ENCODE measurements around the gene LYRM4.
"Not testable (repeated sequence)": the region's sequence is repeated elsewhere in the genome, so short reads cannot be mapped to it uniquely, and the experiment has no call there.

Gene LYRM4

GRCh38 chr6:5122504-5123112 lies 138.1 kb downstream of the LYRM4 start:
- DNase-seq (ENCODE audit: low read depth in 3 of 3): no peak

- DNase-seq (ENCODE audit: low read depth in 3 of 3): no peak
Observed at GRCh38 chr6:5121956-5122355, 138.8 kb downstream of the LYRM4 start.

GRCh38 chr6:5121479-5121878 lies 139.3 kb downstream of the LYRM4 start:
- no peak for DNase-seq (ENCODE audit: low read depth in 3 of 3)

GRCh38 chr6:5120543-5120942 lies 140.2 kb downstream of the LYRM4 start:
- not testable (repeated sequence) for DNase-seq (ENCODE audit: low read depth in 3 of 3)

- DNase-seq (ENCODE audit: low read depth in 3 of 3): no peak
Observed at GRCh38 chr6:5120011-5120410, 140.7 kb downstream of the LYRM4 start.

- DNase-seq (ENCODE audit: low read depth in 3 of 3): no peak
Observed at GRCh38 chr6:5119090-5119951, 141.4 kb downstream of the LYRM4 start.

DNA sequence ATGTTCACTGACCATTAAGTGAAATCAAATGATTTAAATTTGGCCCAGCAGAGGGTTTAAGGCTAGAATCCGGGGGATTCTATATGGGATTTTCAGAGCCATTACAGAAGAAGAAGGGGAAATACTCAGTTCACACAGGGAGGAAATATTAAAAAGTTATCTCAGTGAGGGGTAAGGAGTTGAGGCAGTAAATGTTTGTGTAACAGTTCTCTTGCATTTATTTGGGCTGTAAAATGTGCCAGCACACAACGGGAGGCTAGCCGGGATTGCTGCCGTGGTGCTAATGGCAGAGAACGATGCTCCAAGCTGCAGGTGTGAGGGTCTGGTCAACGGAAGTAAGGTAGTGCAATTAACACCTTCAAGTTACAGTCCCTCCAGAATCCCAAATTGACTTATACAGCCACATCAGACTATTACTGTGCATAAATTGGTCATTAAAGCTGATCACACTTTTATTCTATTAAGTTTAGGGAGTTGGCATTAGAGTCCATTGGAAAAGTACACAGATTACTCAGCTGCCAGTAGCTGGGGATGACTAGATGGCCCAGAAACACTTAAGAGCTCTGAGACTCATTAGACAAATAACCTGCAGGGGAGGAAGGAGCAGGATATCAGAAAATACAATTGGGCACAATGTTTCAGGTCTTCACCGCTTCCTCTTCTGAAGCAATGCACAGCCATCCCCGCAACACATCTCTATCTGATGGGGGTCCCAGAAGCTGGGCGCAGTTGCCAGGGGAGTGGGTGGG lies 144.3 kb downstream of the LYRM4 start:
- DNase-seq (ENCODE audit: low read depth in 3 of 3): no peak

- no peak for DNase-seq (ENCODE audit: low read depth in 3 of 3)
Observed at GRCh38 chr6:5115168-5115567, 145.6 kb downstream of the LYRM4 start.

DNA sequence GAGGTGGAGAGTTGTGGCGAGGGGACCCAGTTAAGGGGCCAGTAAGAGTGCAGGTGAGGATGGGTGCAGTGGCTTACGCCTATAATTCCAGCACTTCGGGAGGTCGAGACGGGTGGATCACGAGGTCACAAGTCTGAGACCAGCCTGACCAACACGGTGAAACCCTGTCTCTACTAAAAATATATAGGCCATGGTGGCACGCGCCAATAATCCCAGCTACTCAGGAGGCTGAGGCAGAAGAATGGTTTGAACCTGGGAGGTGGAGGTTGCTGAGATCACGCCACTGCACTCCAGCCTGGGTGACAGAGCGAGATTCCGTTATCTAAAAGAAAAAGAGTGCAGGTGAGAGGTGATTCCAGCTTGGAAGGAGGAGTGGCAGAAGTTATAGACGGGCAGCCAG lies 147.7 kb downstream of the LYRM4 start:
- DNase-seq (ENCODE audit: low read depth in 3 of 3): no peak

DNA sequence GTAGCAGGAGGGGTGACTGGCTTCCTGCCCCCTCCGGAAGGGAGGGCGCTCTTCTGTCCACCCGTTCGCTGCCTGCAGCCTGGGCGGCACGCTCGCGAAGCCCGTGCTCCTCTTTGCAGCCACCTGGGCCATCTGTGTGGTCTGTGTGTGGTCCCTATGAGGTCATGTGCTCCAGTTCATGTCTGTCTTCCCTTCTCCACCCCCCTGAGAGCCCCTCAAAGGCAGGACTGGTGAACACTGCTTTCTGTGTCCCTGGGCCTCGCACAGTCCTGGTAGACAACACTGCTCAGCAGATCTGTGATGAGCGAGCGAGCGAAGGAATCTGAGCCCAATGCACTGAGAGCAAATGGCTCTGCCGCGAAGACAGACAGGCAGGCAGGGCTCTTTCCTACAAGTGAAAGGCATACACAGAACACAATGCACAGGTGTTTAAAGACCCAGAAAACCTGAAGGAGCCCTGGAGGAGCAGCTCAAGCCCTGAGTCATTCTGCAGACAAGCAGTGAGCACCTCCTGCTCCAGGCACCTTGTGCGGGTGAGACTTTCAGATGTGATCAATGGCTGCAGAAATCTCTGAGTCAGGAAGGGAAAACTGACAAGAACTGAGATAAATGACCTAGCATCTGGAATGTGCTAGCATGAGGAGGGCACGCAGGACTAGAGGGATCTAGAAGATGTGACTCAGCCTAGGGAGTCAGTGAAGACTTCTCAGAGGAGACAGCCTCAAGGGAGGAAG lies 148.5 kb downstream of the LYRM4 start:
- no peak for DNase-seq (ENCODE audit: low read depth in 3 of 3)

- DNase-seq (ENCODE audit: low read depth in 3 of 3): no peak
Observed at GRCh38 chr6:5111626-5112025, 149.1 kb downstream of the LYRM4 start.

DNA sequence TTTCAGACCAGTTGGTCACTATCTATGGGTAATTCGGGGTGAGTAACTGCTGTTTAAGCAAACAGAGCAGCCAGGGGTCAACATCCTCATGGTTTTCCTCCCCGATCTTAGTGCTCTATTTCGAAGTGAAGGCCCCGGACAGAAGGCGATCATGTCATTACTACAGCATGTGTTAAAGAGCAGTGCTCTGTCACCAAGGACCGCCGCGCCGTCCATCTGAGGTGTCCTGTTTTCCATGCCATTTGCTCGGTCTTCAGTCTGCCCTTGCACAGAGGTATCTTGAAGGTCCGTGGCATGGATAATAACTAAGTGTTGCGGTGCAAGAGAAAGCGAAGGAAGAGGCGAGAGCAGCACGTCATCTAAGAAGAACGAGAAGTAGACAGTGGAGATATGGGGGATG lies 150.5 kb downstream of the LYRM4 start:
- no peak for DNase-seq (ENCODE audit: low read depth in 3 of 3)

- no peak for DNase-seq (ENCODE audit: low read depth in 3 of 3)
Observed at GRCh38 chr6:5109436-5109835, 151.3 kb downstream of the LYRM4 start.

DNA sequence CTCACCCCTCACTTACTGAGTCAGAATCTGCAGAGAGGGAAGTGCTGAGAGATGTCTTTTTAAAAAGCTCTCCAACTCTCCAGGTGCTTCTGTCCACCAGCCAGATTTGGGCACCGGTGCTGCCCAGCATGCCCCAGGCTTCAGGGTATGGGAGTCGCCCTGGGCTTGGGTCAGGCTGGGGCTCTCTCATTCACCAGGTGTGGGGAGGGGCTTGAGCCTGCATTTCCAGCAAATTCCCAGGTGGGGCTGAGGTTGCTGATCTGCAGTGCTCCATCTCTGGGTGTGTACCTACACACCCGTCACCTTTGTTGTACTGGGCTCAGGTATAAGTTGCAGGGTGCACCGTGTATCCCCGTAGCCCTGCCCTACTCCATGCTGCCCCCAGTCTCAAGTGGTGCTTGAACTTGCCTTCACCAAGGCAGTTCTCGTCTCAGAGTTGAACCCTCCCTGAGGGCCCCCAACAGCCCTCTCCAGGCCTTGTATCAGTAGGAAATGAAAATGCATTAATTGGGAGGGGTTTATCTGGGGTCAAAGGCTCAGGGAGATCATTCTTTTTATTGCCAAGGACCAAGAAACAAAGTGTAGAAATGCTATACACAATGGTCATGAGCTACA lies 152.1 kb downstream of the LYRM4 start:
- DNase-seq (ENCODE audit: low read depth in 3 of 3): no peak

GRCh38 chr6:5108068-5108467 lies 152.7 kb downstream of the LYRM4 start:
- no peak for DNase-seq (ENCODE audit: low read depth in 3 of 3)

DNA sequence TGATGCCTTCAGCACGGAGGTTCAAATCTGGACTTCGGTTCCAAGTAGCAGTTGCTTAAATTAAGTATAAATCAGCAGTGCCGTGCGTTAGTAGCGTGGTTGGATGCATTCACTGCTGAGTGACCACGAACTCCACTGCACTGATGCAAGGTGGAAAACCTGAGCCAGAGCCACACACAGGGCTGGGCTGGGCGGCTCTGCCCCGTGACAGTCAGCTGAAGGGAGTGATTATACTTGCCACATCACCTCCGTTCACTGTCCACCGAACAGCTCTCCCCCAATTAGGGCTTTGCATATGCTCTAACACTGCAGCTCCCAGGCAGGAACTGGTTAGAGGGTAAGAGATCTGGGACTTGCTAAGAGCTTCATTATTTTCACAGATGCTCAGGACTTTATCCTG lies 153.4 kb downstream of the LYRM4 start:
- DNase-seq (ENCODE audit: low read depth in 3 of 3): no peak

GRCh38 chr6:5105146-5105545 lies 155.6 kb downstream of the LYRM4 start:
- DNase-seq (ENCODE audit: low read depth in 3 of 3): no peak

DNA sequence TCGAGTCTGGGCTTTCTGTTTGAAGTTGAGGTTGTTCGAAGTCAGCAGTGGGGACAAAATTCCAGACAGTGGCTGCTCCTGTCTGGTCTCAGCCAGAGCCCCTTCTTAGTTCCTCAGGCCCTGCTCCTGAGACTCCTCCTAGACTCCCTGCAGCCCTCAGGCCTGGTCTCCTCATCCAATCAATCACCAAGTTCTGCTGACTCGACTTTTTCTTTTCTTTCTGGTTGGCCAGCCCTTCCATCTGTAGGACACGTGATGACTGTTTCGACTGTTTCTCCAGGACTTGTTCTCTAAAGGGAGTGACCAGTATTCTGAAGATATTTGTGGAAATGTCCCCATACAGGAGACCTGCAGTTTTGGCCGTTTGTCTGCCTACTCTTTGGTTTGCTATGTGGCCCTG lies 156.1 kb downstream of the LYRM4 start:
- no peak for DNase-seq (ENCODE audit: low read depth in 3 of 3)

DNA sequence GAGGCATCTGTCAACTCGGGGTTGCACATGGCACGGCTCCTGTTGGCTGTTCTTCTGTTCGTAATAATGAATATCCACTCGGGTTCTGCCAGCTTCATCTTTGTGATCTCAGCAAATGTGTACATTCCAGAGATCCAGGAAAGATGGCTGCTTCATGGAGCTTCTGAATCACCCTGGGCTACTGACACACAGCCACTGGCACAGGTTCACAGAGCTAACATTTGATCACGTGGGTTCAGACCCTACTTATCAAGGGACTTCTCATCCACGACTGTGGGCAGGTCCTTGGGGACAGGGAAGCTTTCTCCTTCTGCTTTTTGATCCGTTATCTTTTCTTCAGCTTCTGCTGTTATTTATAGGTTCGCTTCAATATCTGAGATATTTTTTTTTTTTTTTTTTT lies 157.5 kb downstream of the LYRM4 start:
- no peak for DNase-seq (ENCODE audit: low read depth in 3 of 3)

DNA sequence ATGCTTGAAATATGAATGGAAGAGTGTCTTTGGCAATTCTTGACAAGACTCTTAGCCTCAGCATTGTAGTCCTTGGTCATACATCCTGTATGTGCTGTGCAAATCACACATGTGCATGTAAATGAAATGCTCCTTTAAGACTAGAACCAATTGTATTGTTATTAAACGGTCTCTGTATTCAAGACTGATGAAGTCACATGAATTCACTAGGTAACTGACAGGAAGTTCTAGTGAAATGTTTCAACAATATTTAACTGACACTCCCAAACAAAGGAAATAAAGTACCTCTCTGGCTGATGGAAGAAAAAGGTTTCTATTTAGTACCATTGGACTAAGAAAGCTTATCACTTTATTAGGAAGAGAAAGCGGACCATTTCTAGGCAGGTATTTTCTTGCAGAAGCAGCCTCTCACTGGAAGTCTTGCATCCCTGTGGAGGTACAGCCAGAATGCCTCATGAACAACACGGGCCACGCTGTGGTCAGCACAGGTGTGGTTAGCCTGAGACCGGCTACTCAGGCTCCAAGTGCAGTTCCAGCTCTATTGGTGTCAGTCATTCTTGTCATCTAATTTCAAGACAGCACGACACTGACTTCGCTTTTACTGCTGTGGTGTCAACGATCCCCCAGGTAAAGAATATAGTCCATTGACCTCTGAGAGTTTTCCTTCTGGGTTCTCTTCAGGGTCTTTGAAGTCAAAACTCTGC lies 158.3 kb downstream of the LYRM4 start:
- DNase-seq (ENCODE audit: low read depth in 3 of 3): no peak

- DNase-seq (ENCODE audit: low read depth in 3 of 3): no peak
Observed at GRCh38 chr6:5100806-5101205, 159.9 kb downstream of the LYRM4 start.

Data from stimulated activated CD4-positive, alpha-beta T cell treated with anti-CD3 and anti-CD28 coated beads, TNF-alpha, amount 100 ng/mL, for 48 hours (primary cell).